Transverse colon (tissue), 4 donors: ENCODE data around the gene TMEM108. TPM values are rescaled to one million over a fixed set of nuclear protein-coding genes. Genes with fewer than 3 reads are reported as not detected.

ENCODE experiments used
- DNase-seq: peaks from one replicate; pipeline ENCODE4 v3.0.0-alpha.2; 2019
- H3K27ac ChIP-seq, 4 donors: fragments of 200-600 bp; sonication (generic); 2 replicates each; pipeline ENCODE4 v1.5.1; 2016 to 2018; ENCODE audit warnings: inconsistent platforms in 4 of 4
- H3K27me3 ChIP-seq: fragments of 200-600 bp; sonication (generic); 2 replicates; pipeline ENCODE4 v1.5.1; 2017; ENCODE audit warnings: inconsistent platforms
- H3K36me3 ChIP-seq, 4 donors: fragments of 200-600 bp; sonication (generic); 2 replicates each; pipeline ENCODE4 v1.5.1; 2017 to 2019; ENCODE audit warnings: inconsistent platforms in 4 of 4
- H3K4me1 ChIP-seq, 4 donors: fragments of 200-600 bp; sonication (generic); 2 replicates each; pipeline ENCODE4 v1.5.1; 2017 to 2020; ENCODE audit warnings: inconsistent platforms in 4 of 4
- H3K4me3 ChIP-seq, 4 donors: fragments of 200-600 bp; sonication (generic); 1 replicate in 1 of 4; 2 replicates in 3 of 4; pipeline versions ENCODE4 v1.5.1 to v1.6.1; 2017 to 2019; ENCODE audit warnings: inconsistent platforms in 4 of 4
- H3K9me3 ChIP-seq, 2 donors: fragments of 200-600 bp; sonication (generic); 2 replicates each; pipeline ENCODE4 v1.5.1; 2017 to 2019; ENCODE audit warnings: inconsistent platforms in 2 of 2
- CTCF ChIP-seq, 5 experiments: fragments of 200-600 bp in 3 of 5; fragments of 450-650 bp in 2 of 5; sonication (generic) in 3 of 5; IDR thresholded peaks; 1 replicate in 2 of 5; 2 replicates in 3 of 5; pipeline ENCODE4 v1.5.1; 2016 to 2017; ENCODE audit warnings: antibody characterized with exemption in 5 of 5, inconsistent platforms in 3 of 5, mild to moderate bottlenecking in 2 of 5, moderate library complexity in 1 of 5
- EP300 ChIP-seq: sonication (generic); formaldehyde crosslinking; IDR thresholded peaks from one replicate; pipeline ENCODE4 v1.6.1; 2017; ENCODE audit warnings: antibody characterized with exemption, low read depth
- POLR2A ChIP-seq: fragments of 450-650 bp; IDR thresholded peaks from one replicate; pipeline ENCODE4 v1.6.1; 2016; ENCODE audit warnings: antibody characterized with exemption, mild to moderate bottlenecking, moderate library complexity
- POLR2AphosphoS5 ChIP-seq, 3 donors: sonication (generic); formaldehyde crosslinking; IDR thresholded peaks; one replicate each; pipeline ENCODE4 v1.6.1; 2016; ENCODE audit warnings: antibody characterized with exemption in 3 of 3
- WGBS, 2 donors: methylation state at CpG; one replicate each; pipeline ENCODE4 v1.1.5; 2018; ENCODE audit warnings: low coverage in 1 of 2; 5-methylcytosine and 5-hydroxymethylcytosine counted together
- in situ Hi-C, 4 donors: fragments of 200-750 bp; cut with MboI; loops; one replicate each; pipeline versions ENCODE4 v1.15.0 to v1.15.1; 2017; ENCODE audit warnings: low sequenced_read_pairs in 3 of 4, low pct_ligation_motif_present in 1 of 4, low pct_unique_long_range_greater_than_20kb in 1 of 4
- intact Hi-C: fragments of 100-400 bp; cut with DNase I; formaldehyde crosslinking; loops from one replicate; pipeline ENCODE4 v1.15.1; 2023; ENCODE audit warnings: low total_unique reads
- total RNA-seq, 4 donors: library from RNA; depleted of rRNA; stranded (reverse); fragments of >200 nt; gene quantifications; one replicate each; pipeline ENCODE4 v1.1.0, GENCODE V29; 2016

The TMEM108 gene
- total RNA-seq, 4 donors from 2014 or later: 0.14 to 1.4 (median 0.80) TPM; not detected in 1

GRCh38 chr3:133196527-133196926 lies 158.3 kb downstream of the TMEM108 start:
- TF ChIP-seq POLR2AphosphoS5 (IDR thresholded peaks at IDR 0.05): no peak
- no peak for TF ChIP-seq EP300
- in situ Hi-C loops (no loop called here), intact Hi-C loops (no loop called here)
- WGBS, 2 donors: 67 to 74% methylated on average over 3 of the region's 3 CpGs
- no peak for DNase-seq
- H3K9me3 ChIP-seq: no peaks in the 10 kb centered on the region
- no peaks in the 10 kb centered on the region for H3K27me3 ChIP-seq
- no peaks in the 10 kb centered on the region for H3K36me3 ChIP-seq
- H3K27ac ChIP-seq: no peak overlapping the region
- H3K4me3 ChIP-seq: no peak overlapping the region
- H3K4me1 ChIP-seq: no peaks in the 10 kb centered on the region

GRCh38 chr3:133197619-133198018 lies 159.4 kb downstream of the TMEM108 start:
- 71 to 80% methylated on average over 1 of the region's 1 CpG for WGBS, 2 donors
- H3K36me3 ChIP-seq: no peaks in the 10 kb centered on the region
- TF ChIP-seq POLR2A (no peak), POLR2AphosphoS5 (IDR thresholded peaks at IDR 0.05) (no peak), EP300 (no peak)
- H3K9me3 ChIP-seq: no peaks in the 10 kb centered on the region
- intact Hi-C loops: no loop called here
- no peaks in the 10 kb centered on the region for H3K4me1 ChIP-seq
- no peak for DNase-seq
- H3K27ac ChIP-seq: no peak overlapping the region
- H3K27me3 ChIP-seq: no peaks in the 10 kb centered on the region
- in situ Hi-C loops: no loop called here
- H3K4me3 ChIP-seq: no peak overlapping the region

- WGBS, 2 donors: 61% methylated on average over 5 of the region's 5 CpGs; no CpG with 5 or more reads in 1 of the 2 donors
- no peaks in the 10 kb centered on the region for H3K27me3 ChIP-seq
- no peak overlapping the region for H3K27ac ChIP-seq
- intact Hi-C loops (no loop called here), in situ Hi-C loops (no loop called here)
- TF ChIP-seq EP300: no peak
- TF ChIP-seq POLR2A: no peak
- no peak for TF ChIP-seq CTCF (IDR thresholded peaks at IDR 0.05)
- TF ChIP-seq POLR2AphosphoS5 (IDR thresholded peaks at IDR 0.05): no peak
- no peaks in the 10 kb centered on the region for H3K9me3 ChIP-seq
- H3K4me3 ChIP-seq: no peak overlapping the region
- no peaks in the 10 kb centered on the region for H3K36me3 ChIP-seq
- peaks cover 0 to 4% (median 0%) of the 10 kb centered on the region in 4 donors for H3K4me1 ChIP-seq
- no peak for DNase-seq
These were observed 168.7 kb downstream of the TMEM108 start for GRCh38 chr3:133206921-133207320.

- Histone ChIP-seq H3K27me3 (no peaks in the 10 kb centered on the region), H3K4me1 (peaks cover 0 to 4% (median 0%) of the 10 kb centered on the region in 4 donors), H3K27ac (no peak overlapping the region), H3K36me3 (no peaks in the 10 kb centered on the region), H3K9me3 (no peaks in the 10 kb centered on the region), H3K4me3 (no peak overlapping the region)
- in situ Hi-C loops (no loop called here), intact Hi-C loops (no loop called here)
- no peak for DNase-seq
- TF ChIP-seq POLR2A: no peak
- TF ChIP-seq POLR2AphosphoS5 (IDR thresholded peaks at IDR 0.05): no peak
- TF ChIP-seq CTCF (IDR thresholded peaks at IDR 0.05): no peak
- no peak for TF ChIP-seq EP300
- WGBS, 2 donors: 40% methylated on average over 1 of the region's 1 CpG; no CpG with 5 or more reads in 1 of the 2 donors
These were observed 170.0 kb downstream of the TMEM108 start for GRCh38 chr3:133208184-133208583.

- peaks cover 0 to 4% (median 0%) of the 10 kb centered on the region in 4 donors for H3K4me1 ChIP-seq
- H3K27me3 ChIP-seq: no peaks in the 10 kb centered on the region
- no peak for DNase-seq
- TF ChIP-seq EP300: no peak
- TF ChIP-seq POLR2A: no peak
- no peak for TF ChIP-seq POLR2AphosphoS5 (IDR thresholded peaks at IDR 0.05)
- TF ChIP-seq CTCF (IDR thresholded peaks at IDR 0.05): no peak
- in situ Hi-C loops (no loop called here), intact Hi-C loops (no loop called here)
- WGBS, 2 donors: 38% methylated on average over 1 of the region's 1 CpG; no CpG with 5 or more reads in 1 of the 2 donors
- no peaks in the 10 kb centered on the region for H3K36me3 ChIP-seq
- H3K4me3 ChIP-seq: no peak overlapping the region
- no peaks in the 10 kb centered on the region for H3K9me3 ChIP-seq
- H3K27ac ChIP-seq: no peak overlapping the region
These were observed 171.8 kb downstream of the TMEM108 start for GRCh38 chr3:133209871-133210550.
